ENCODE results near the gene HLTF. TPM values are rescaled to one million over a fixed set of nuclear protein-coding genes. Genes with fewer than 3 reads are reported as not detected.

The HLTF gene
- total RNA-seq, 4 donors from 2014 or later = 13.3 to 26.2 (median 19.4) TPM

GRCh38 chr3:149003653-149004305, 82.6 kb downstream of the HLTF start:
- H3K4me3 ChIP-seq = no peak overlapping the region
- H3K27me3 ChIP-seq = no peaks in the 10 kb centered on the region
- TF ChIP-seq POLR2AphosphoS5 (IDR thresholded peaks at IDR 0.05) (no peak), CTCF (IDR thresholded peaks at IDR 0.05) (no peak), POLR2A (IDR thresholded peaks at IDR 0.05; ENCODE audit: low read depth) (no peak), EP300 (IDR thresholded peaks at IDR 0.05) (no peak)
- DNase-seq (ENCODE audit: extremely low spot score) = no peak
- peaks cover 15 to 45% (median 36%) of the 10 kb centered on the region in 4 donors for H3K4me1 ChIP-seq
- H3K27ac ChIP-seq (replicated peaks in 1 of 4) = peak overlapping the region in 1 of 4 donors; percentile 15
- WGBS = 89% methylated on average over 6 of the region's 6 CpGs
- intact Hi-C loops (cut with DNase I) = no loop called here
- H3K36me3 ChIP-seq = peaks cover 0 to 52% (median 26%) of the 10 kb centered on the region in 4 donors
- H3K9me3 ChIP-seq = no peaks in the 10 kb centered on the region

- H3K27me3 ChIP-seq = no peaks in the 10 kb centered on the region
- peaks cover 25 to 64% (median 48%) of the 10 kb centered on the region in 4 donors for H3K4me1 ChIP-seq
- intact Hi-C loops (cut with DNase I) = no loop called here
- TF ChIP-seq CTCF (IDR thresholded peaks at IDR 0.05) (no peak), POLR2AphosphoS5 (IDR thresholded peaks at IDR 0.05) (no peak), EP300 (IDR thresholded peaks at IDR 0.05) (no peak), POLR2A (IDR thresholded peaks at IDR 0.05; ENCODE audit: low read depth) (no peak)
- peaks cover 9 to 43% (median 17%) of the 10 kb centered on the region in 4 donors for H3K36me3 ChIP-seq
- DNase-seq (ENCODE audit: extremely low spot score) = no peak
- H3K27ac ChIP-seq (replicated peaks in 1 of 4) = no peak overlapping the region
- 67% methylated on average over 3 of the region's 3 CpGs for WGBS
- H3K9me3 ChIP-seq = no peaks in the 10 kb centered on the region
- no peak overlapping the region for H3K4me3 ChIP-seq
Observed at GRCh38 chr3:149001727-149002126, 84.6 kb downstream of the HLTF start.

- H3K4me3 ChIP-seq = no peak overlapping the region
- WGBS = 77% methylated on average over 3 of the region's 3 CpGs
- peaks cover 19 to 57% (median 27%) of the 10 kb centered on the region in 4 donors for H3K36me3 ChIP-seq
- no peaks in the 10 kb centered on the region for H3K27me3 ChIP-seq
- intact Hi-C loops (cut with DNase I) = no loop called here
- TF ChIP-seq EP300 (IDR thresholded peaks at IDR 0.05) = no peak
- no peak for TF ChIP-seq CTCF (IDR thresholded peaks at IDR 0.05)
- TF ChIP-seq POLR2AphosphoS5 (IDR thresholded peaks at IDR 0.05) = no peak
- no peak for TF ChIP-seq POLR2A (IDR thresholded peaks at IDR 0.05; ENCODE audit: low read depth)
- peaks cover 25 to 68% (median 49%) of the 10 kb centered on the region in 4 donors for H3K4me1 ChIP-seq
- H3K27ac ChIP-seq (replicated peaks in 1 of 4) = no peak overlapping the region
- DNase-seq (ENCODE audit: extremely low spot score) = no peak
- no peaks in the 10 kb centered on the region for H3K9me3 ChIP-seq
Observed at GRCh38 chr3:149000206-149000745, 86.1 kb downstream of the HLTF start.

GRCh38 chr3:148999806-149000205, 86.5 kb downstream of the HLTF start:
- Histone ChIP-seq H3K9me3 (no peaks in the 10 kb centered on the region), H3K36me3 (peaks cover 19 to 61% (median 32%) of the 10 kb centered on the region in 4 donors), H3K27me3 (no peaks in the 10 kb centered on the region), H3K4me1 (peaks cover 25 to 63% (median 48%) of the 10 kb centered on the region in 4 donors), H3K4me3 (no peak overlapping the region), H3K27ac (replicated peaks in 1 of 4) (no peak overlapping the region)
- TF ChIP-seq POLR2AphosphoS5 (IDR thresholded peaks at IDR 0.05) (no peak), POLR2A (IDR thresholded peaks at IDR 0.05; ENCODE audit: low read depth) (no peak), EP300 (IDR thresholded peaks at IDR 0.05) (no peak), CTCF (IDR thresholded peaks at IDR 0.05) (no peak)
- intact Hi-C loops (cut with DNase I) = loop anchor here (10.0 kb wide), 1 partner anchor 85 kb away; the partner anchor contains the start of gene HLTF
- 75% methylated on average over 3 of the region's 3 CpGs for WGBS
- no peak for DNase-seq (ENCODE audit: extremely low spot score)

Data from esophagus muscularis mucosa (tissue), 4 donors.